Choroid plexus epithelial cell (primary cell): Measurements from ENCODE around the gene R3HCC1L.

Experiments used
- DNase-seq: peaks from one replicate; pipeline ENCODE4 v3.0.0-alpha.2; 2010; ENCODE audit warnings: low read depth
- H3K4me3 ChIP-seq: 2 replicates; pipeline ENCODE4 v1.5.1; 2011; ENCODE audit warnings: low read depth, mild to moderate bottlenecking, control low read depth, low read length, moderate library complexity
- TF ChIP-seq, protein P1 (sequence below): conservative IDR thresholded peaks from 2 replicates; pipeline ENCODE4 v1.5.1; 2011; ENCODE audit warnings: low read depth, mild to moderate bottlenecking, control low read depth, inconsistent platforms, low read length, moderate library complexity

The R3HCC1L gene

DNA sequence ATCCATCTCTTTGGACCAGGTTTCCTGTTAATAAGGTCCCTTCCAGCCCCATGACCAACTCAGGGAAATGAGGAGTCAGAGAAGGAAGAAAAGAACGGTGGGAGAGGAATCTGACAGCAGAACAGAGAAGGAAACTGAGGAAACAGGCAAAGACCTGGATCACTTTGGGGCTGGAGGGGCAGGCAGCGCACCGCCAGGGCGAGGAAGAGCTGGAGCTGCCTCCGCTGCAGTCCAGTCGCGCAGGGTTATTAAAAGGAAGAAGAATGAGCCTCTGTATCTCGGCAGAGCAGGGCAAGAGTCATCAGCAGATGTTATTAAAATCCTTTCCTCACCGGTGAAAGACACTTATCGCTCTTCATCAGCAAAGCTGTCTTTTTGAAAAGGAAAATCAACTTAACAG lies 37.7 kb upstream of the R3HCC1L start:
- no peak overlapping the region for H3K4me3 ChIP-seq
- TF ChIP-seq, protein P1, sequence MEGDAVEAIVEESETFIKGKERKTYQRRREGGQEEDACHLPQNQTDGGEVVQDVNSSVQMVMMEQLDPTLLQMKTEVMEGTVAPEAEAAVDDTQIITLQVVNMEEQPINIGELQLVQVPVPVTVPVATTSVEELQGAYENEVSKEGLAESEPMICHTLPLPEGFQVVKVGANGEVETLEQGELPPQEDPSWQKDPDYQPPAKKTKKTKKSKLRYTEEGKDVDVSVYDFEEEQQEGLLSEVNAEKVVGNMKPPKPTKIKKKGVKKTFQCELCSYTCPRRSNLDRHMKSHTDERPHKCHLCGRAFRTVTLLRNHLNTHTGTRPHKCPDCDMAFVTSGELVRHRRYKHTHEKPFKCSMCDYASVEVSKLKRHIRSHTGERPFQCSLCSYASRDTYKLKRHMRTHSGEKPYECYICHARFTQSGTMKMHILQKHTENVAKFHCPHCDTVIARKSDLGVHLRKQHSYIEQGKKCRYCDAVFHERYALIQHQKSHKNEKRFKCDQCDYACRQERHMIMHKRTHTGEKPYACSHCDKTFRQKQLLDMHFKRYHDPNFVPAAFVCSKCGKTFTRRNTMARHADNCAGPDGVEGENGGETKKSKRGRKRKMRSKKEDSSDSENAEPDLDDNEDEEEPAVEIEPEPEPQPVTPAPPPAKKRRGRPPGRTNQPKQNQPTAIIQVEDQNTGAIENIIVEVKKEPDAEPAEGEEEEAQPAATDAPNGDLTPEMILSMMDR, result no peak
- no peak for DNase-seq

DNA sequence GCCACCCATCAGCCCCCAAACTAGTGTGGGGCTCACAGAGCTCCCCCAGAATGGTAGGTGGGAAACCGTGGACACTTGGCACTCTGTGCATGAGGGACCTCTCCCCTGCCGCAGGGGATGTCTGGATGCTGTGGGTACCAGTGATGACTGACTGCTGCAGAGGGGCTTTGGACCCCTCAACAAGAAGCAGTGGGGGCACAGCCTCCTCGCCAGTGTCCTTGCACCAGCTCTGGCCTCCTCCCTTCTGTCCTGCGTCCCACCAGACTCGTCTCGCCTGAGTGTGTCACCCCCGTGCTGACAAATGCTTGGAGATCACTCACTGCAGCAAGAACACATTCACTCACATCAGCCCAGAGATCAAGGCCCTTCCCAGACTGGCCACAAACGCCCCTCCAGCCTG lies 37.3 kb upstream of the R3HCC1L start:
- no peak overlapping the region for H3K4me3 ChIP-seq
- DNase-seq, result no peak
- TF ChIP-seq, protein P1, result no peak

DNA sequence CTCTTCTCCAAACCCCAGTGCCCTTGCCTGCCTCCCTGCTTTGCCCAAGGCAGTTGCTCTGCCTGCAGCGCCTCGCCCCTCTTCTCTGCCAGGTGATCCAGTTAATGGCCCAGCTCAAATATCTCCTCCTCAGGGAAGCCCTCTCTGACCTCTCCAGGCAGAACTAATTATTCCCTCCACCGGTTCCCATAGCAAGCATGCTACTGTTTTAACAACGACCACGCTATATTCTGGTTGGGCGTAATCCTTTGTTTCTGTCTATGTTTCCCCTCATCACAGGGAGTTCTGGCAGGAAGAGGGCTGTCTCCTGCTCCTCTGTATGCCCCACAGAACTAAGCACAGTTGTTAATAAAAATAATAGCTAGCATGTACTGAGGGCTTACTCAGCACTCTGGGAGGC lies 36.8 kb upstream of the R3HCC1L start:
- DNase-seq, result no peak
- TF ChIP-seq, protein P1, result no peak
- no peak overlapping the region for H3K4me3 ChIP-seq

DNA sequence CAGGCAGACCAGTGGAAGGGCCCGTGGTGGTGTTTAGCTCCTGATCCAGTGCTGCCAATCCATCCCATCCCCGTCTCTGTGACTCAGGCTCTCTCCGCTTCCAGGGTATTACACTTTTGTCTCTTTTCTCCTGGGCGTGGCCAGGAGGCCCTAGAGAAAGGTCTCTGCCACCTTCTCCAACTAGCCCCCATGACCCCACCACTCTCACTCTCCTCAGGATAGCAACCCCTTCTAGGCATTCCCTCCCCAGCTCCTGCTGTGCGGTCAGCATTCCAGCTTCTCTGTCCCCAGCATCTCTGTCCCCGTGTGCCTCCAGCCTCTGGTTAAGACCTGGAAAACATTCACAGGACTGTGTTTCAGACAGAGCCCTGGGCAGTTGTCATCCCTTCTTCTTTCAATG lies 36.2 kb upstream of the R3HCC1L start:
- TF ChIP-seq, protein P1, result no peak
- DNase-seq, result no peak
- H3K4me3 ChIP-seq, result no peak overlapping the region

DNA sequence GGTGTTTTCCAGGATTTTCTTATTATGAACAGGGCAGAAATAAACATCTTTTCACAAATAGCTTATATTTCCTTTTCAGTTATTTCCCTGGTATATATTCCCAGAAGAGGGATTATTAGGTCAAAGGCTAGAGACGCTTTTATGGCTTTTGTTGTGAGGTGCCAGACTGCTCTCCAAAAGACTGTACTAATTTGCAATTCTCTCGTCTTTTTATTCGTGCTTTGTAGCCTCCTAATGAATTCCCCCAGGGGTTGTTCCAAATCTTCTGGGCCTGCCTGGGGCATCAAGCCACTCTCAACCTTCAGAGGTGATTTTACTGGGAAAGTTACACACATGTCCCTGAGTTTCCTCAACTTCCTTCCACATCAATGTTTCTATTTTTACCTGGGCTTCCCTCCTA lies 34.0 kb upstream of the R3HCC1L start:
- H3K4me3 ChIP-seq, result no peak overlapping the region
- no peak for DNase-seq
- TF ChIP-seq, protein P1, result no peak

DNA sequence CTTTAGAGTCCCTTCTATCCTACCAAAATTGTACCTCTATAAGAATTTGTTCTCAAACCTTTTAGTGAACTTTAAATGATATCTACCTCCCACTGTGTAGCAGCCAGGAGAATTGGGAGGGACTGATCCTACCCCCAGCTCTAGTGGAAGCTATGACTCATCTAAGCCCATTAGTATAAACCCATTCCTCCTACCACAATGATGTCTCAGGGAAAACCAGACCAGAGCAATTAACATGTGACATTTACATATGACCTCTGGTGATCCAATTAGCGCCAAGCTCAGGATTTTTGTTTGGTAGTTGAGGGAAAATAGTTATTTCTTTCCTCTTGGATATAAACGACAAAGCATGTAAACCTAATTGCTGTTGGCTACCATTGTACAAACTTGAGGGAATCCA lies 33.1 kb upstream of the R3HCC1L start:
- TF ChIP-seq, protein P1, result no peak
- no peak overlapping the region for H3K4me3 ChIP-seq
- DNase-seq, result no peak

DNA sequence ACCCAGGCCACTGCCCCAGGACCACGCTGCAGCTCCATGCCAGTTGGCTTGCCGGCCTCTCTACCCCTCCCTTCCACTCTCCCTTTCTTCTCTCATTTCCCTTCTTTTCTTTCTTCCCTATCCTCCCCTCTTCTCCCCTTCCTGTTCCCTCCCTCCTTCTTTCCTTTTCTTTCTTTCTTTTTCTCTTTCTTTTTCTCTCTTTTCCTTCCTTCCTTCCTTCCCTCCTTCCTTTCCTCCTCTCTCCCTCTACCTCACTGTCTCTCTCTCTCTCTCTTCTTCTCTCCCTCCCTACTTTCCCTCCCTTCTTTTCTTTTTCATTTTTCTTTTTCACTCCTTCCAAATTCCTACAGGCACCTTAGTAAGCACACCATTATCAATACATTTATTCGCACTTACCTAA lies 30.3 kb upstream of the R3HCC1L start:
- no peak for DNase-seq
- TF ChIP-seq, protein P1, result no peak
- no peak overlapping the region for H3K4me3 ChIP-seq
